BLaER1 (cell line): ENCODE data around the gene PCNT.
A peak's percentile ranks its signal among the peaks of the same experiment; 100 is the strongest.
"Not testable (repeated sequence)": the region's sequence is repeated elsewhere in the genome, so short reads cannot be mapped to it uniquely, and the experiment has no call there.

ENCODE experiments used
- H3K27ac ChIP-seq: shearing (Covaris generic); formaldehyde crosslinking; 2 replicates; pipeline ENCODE4 v1.8.1; 2022
- H3K27me3 ChIP-seq: shearing (Covaris generic); formaldehyde crosslinking; 2 replicates; pipeline ENCODE4 v1.8.1; 2022
- H3K36me3 ChIP-seq: shearing (Covaris generic); formaldehyde crosslinking; 2 replicates; pipeline ENCODE4 v1.8.1; 2022
- H3K4me1 ChIP-seq: shearing (Covaris generic); formaldehyde crosslinking; 2 replicates; pipeline ENCODE4 v1.8.1; 2022
- H3K4me2 ChIP-seq: shearing (Covaris generic); formaldehyde crosslinking; 2 replicates; pipeline ENCODE4 v1.8.1; 2022
- H3K4me3 ChIP-seq: shearing (Covaris generic); formaldehyde crosslinking; 2 replicates; pipeline ENCODE4 v1.8.1; 2022
- H3K9ac ChIP-seq: shearing (Covaris generic); formaldehyde crosslinking; 2 replicates; pipeline ENCODE4 v1.8.1; 2022
- H3K9me3 ChIP-seq: shearing (Covaris generic); formaldehyde crosslinking; 2 replicates; pipeline ENCODE4 v1.8.1; 2022
- H4K20me1 ChIP-seq: shearing (Covaris generic); formaldehyde crosslinking; 2 replicates; pipeline ENCODE4 v1.8.1; 2022
- Cebpa-rat ChIP-seq: shearing (Covaris generic); IDR thresholded peaks from 2 replicates; pipeline ENCODE4 v1.8.1; 2022

Gene PCNT

GRCh38 chr21:46454142-46454541 lies 130.2 kb downstream of the PCNT start:
- H3K9me3 ChIP-seq, result peaks cover 27% of the 10 kb centered on the region
- H3K4me1 ChIP-seq, result peaks cover 17% of the 10 kb centered on the region
- no peak overlapping the region for H3K27ac ChIP-seq
- no peak for TF ChIP-seq Cebpa-rat
- no peak overlapping the region for H3K4me3 ChIP-seq
- no peaks in the 10 kb centered on the region for H3K27me3 ChIP-seq
- H4K20me1 ChIP-seq, result peaks cover 12% of the 10 kb centered on the region; the same call in 1 of the 2 replicates
- H3K9ac ChIP-seq, result no peak overlapping the region
- no peak overlapping the region for H3K4me2 ChIP-seq
- peaks cover 71% of the 10 kb centered on the region for H3K36me3 ChIP-seq

GRCh38 chr21:46454634-46455390 lies 130.9 kb downstream of the PCNT start:
- peaks cover 14% of the 10 kb centered on the region; the same call in 1 of the 2 replicates for H4K20me1 ChIP-seq
- H3K36me3 ChIP-seq, result peaks cover 64% of the 10 kb centered on the region
- no peak overlapping the region for H3K4me2 ChIP-seq
- H3K4me1 ChIP-seq, result peaks cover 20% of the 10 kb centered on the region
- H3K9ac ChIP-seq, result no peak overlapping the region
- peaks cover 21% of the 10 kb centered on the region for H3K9me3 ChIP-seq
- no peak for TF ChIP-seq Cebpa-rat
- no peak overlapping the region for H3K27ac ChIP-seq
- no peak overlapping the region for H3K4me3 ChIP-seq
- no peaks in the 10 kb centered on the region for H3K27me3 ChIP-seq

- no peak overlapping the region for H3K4me2 ChIP-seq
- H3K27me3 ChIP-seq, result no peaks in the 10 kb centered on the region
- H3K4me3 ChIP-seq, result no peak overlapping the region
- no peak for TF ChIP-seq Cebpa-rat
- H3K27ac ChIP-seq, result no peak overlapping the region
- H3K9me3 ChIP-seq, result peaks cover 11% of the 10 kb centered on the region
- H3K9ac ChIP-seq, result no peak overlapping the region
- peaks cover 24% of the 10 kb centered on the region for H4K20me1 ChIP-seq
- H3K36me3 ChIP-seq, result peaks cover 54% of the 10 kb centered on the region
- H3K4me1 ChIP-seq, result peaks cover 30% of the 10 kb centered on the region
Observed at GRCh38 chr21:46455575-46456385, 131.8 kb downstream of the PCNT start.

GRCh38 chr21:46456750-46457149 lies 132.8 kb downstream of the PCNT start:
- H3K27me3 ChIP-seq, result no peaks in the 10 kb centered on the region
- no peak for TF ChIP-seq Cebpa-rat
- H3K4me3 ChIP-seq, result peak overlapping the region; percentile 84; the same call in 1 of the 2 replicates
- no peak overlapping the region for H3K27ac ChIP-seq
- H3K4me1 ChIP-seq, result peaks cover 31% of the 10 kb centered on the region
- peaks cover 45% of the 10 kb centered on the region for H3K36me3 ChIP-seq
- peak overlapping the region; percentile 88 for H3K4me2 ChIP-seq
- peaks cover 1% of the 10 kb centered on the region; the same call in 1 of the 2 replicates for H3K9me3 ChIP-seq
- H4K20me1 ChIP-seq, result peaks cover 34% of the 10 kb centered on the region
- H3K9ac ChIP-seq, result no peak overlapping the region

GRCh38 chr21:46457801-46458314 lies 133.9 kb downstream of the PCNT start:
- peak overlapping the region; percentile 84 for H3K4me3 ChIP-seq
- H3K27ac ChIP-seq, result peak overlapping the region; percentile 91
- H3K4me1 ChIP-seq, result peaks cover 31% of the 10 kb centered on the region
- no peaks in the 10 kb centered on the region for H3K9me3 ChIP-seq
- H3K9ac ChIP-seq, result peak overlapping the region; percentile 89
- TF ChIP-seq Cebpa-rat, result no peak
- H3K27me3 ChIP-seq, result no peaks in the 10 kb centered on the region
- peaks cover 36% of the 10 kb centered on the region for H4K20me1 ChIP-seq
- peaks cover 42% of the 10 kb centered on the region for H3K36me3 ChIP-seq
- peak overlapping the region; percentile 88 for H3K4me2 ChIP-seq

GRCh38 chr21:46458315-46459023 lies 134.5 kb downstream of the PCNT start, which contains the start of gene DIP2A:
Gene DIP2A, plus strand, starts transcription at chr21:46458891. Its CDS starts 241 bp downstream, at chr21:46459132.
- H3K36me3 ChIP-seq, result peaks cover 42% of the 10 kb centered on the region
- no peak for TF ChIP-seq Cebpa-rat
- H3K4me1 ChIP-seq, result peaks cover 31% of the 10 kb centered on the region
- no peaks in the 10 kb centered on the region for H3K9me3 ChIP-seq
- H3K9ac ChIP-seq, result peak within 1 kb of the TSS; percentile 89
- H3K27me3 ChIP-seq, result no peaks in the 10 kb centered on the region
- H4K20me1 ChIP-seq, result peaks cover 35% of the 10 kb centered on the region
- peak within 1 kb of the TSS; percentile 91 for H3K27ac ChIP-seq
- H3K4me3 ChIP-seq, result peak within 1 kb of the TSS; percentile 84
- peak within 1 kb of the TSS; percentile 94 for H3K4me2 ChIP-seq

- H3K27ac ChIP-seq, result peak overlapping the region; percentile 91
- no peaks in the 10 kb centered on the region for H3K27me3 ChIP-seq
- H3K4me1 ChIP-seq, result peaks cover 31% of the 10 kb centered on the region
- H3K36me3 ChIP-seq, result peaks cover 43% of the 10 kb centered on the region
- peak overlapping the region; percentile 94 for H3K4me2 ChIP-seq
- H3K4me3 ChIP-seq, result peak overlapping the region; percentile 84
- H3K9ac ChIP-seq, result peak overlapping the region; percentile 89
- H4K20me1 ChIP-seq, result peaks cover 35% of the 10 kb centered on the region
- no peaks in the 10 kb centered on the region for H3K9me3 ChIP-seq
- no peak for TF ChIP-seq Cebpa-rat
Observed at GRCh38 chr21:46459024-46459355, 135.0 kb downstream of the PCNT start.

GRCh38 chr21:46459356-46460112 lies 135.6 kb downstream of the PCNT start:
- H3K9ac ChIP-seq, result peak overlapping the region; percentile 89
- TF ChIP-seq Cebpa-rat, result no peak
- H3K4me3 ChIP-seq, result peak overlapping the region; percentile 84
- H4K20me1 ChIP-seq, result peaks cover 35% of the 10 kb centered on the region
- peak overlapping the region; percentile 91; the same call in 1 of the 2 replicates for H3K27ac ChIP-seq
- no peaks in the 10 kb centered on the region for H3K9me3 ChIP-seq
- peaks cover 31% of the 10 kb centered on the region for H3K4me1 ChIP-seq
- peak overlapping the region; percentile 94 for H3K4me2 ChIP-seq
- no peaks in the 10 kb centered on the region for H3K27me3 ChIP-seq
- peaks cover 40% of the 10 kb centered on the region for H3K36me3 ChIP-seq

GRCh38 chr21:46461909-46462308 lies 138.0 kb downstream of the PCNT start:
- no peaks in the 10 kb centered on the region for H3K27me3 ChIP-seq

GRCh38 chr21:46465153-46465552 lies 141.2 kb downstream of the PCNT start:
- H3K9ac ChIP-seq, H3K4me2 ChIP-seq, H3K4me1 ChIP-seq, H3K4me3 ChIP-seq, H3K27ac ChIP-seq, H3K9me3 ChIP-seq, H3K27me3 ChIP-seq: not testable (repeated sequence)
- Histone ChIP-seq H3K36me3 (peaks cover 36% of the 10 kb centered on the region), H4K20me1 (peaks cover 39% of the 10 kb centered on the region)

More at GRCh38 chr21:46461909-46462308, 138.0 kb downstream of the PCNT start:
- Histone ChIP-seq H3K9ac (no peak overlapping the region), H3K9me3 (no peaks in the 10 kb centered on the region), H3K4me2 (no peak overlapping the region), H4K20me1 (peaks cover 35% of the 10 kb centered on the region), H3K27ac (no peak overlapping the region), H3K36me3 (peaks cover 28% of the 10 kb centered on the region), H3K4me1 (peaks cover 23% of the 10 kb centered on the region), H3K4me3 (no peak overlapping the region)
- TF ChIP-seq Cebpa-rat, result no peak
